GM12873 (cell line): ENCODE results near the gene ENTREP1.

Experiments used
- TF ChIP-seq, protein P1 (sequence below): IDR thresholded peaks from 2 replicates; pipeline ENCODE4 v1.5.1; 2012; ENCODE audit warnings: low read depth, mild to moderate bottlenecking, moderate library complexity, low read length, control low read depth; ENCODE audit not compliant: insufficient read depth; ENCODE audit errors: missing control alignments

The ENTREP1 gene

DNA sequence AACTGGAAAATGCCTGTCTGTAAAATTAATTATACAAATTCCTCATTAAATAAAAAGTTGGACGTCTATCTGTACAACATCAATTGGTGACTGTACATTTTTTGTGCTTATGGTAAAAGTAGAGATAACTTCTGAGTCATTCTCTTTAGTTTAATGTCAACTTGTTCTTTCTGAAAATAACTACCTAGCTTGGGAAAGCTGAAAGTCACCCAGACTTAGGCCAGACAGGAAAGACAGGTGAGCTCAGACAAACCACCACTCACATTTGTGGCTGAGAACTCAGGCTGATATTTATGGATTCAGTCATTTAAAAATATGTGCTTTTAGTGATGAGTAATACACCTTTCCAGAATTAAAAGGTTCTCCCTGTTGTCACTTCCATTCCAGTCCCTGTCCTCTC, 31.9 kb upstream of the ENTREP1 start:
- TF ChIP-seq, protein P1, sequence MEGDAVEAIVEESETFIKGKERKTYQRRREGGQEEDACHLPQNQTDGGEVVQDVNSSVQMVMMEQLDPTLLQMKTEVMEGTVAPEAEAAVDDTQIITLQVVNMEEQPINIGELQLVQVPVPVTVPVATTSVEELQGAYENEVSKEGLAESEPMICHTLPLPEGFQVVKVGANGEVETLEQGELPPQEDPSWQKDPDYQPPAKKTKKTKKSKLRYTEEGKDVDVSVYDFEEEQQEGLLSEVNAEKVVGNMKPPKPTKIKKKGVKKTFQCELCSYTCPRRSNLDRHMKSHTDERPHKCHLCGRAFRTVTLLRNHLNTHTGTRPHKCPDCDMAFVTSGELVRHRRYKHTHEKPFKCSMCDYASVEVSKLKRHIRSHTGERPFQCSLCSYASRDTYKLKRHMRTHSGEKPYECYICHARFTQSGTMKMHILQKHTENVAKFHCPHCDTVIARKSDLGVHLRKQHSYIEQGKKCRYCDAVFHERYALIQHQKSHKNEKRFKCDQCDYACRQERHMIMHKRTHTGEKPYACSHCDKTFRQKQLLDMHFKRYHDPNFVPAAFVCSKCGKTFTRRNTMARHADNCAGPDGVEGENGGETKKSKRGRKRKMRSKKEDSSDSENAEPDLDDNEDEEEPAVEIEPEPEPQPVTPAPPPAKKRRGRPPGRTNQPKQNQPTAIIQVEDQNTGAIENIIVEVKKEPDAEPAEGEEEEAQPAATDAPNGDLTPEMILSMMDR = no peak

DNA sequence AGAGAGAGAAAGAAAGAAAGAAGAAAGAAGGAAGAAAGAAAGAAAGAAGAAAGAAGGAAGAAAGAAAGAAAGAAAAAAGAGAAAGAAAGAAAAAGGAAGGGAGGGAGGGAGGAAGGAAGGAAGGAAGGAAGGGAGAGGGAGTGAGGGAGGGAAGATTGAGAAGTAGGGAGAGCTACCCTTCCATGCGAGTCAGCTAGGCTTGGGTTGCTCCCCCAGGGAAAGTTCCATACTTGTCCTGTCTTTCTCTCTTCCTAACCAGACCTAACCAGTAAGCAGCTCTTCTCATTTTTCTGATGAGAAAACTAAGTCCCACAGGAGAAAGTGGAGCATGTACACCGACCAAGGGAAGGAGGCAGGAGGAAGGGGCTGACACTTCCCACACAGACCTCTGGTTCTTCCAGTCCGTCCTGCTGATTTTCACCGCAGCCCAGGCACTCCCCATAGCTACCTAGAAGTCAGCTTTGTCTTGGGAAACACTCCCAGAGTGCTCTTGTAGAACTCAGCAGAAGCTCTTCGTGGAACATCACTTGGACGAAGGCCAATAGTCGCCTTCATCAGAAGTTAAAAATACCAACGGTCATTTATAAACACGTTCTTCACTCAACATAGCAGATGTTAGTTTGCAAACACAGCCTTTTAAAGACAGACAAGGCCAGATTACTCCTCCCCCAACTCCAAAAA, 29.0 kb upstream of the ENTREP1 start:
- TF ChIP-seq, protein P1 = no peak

DNA sequence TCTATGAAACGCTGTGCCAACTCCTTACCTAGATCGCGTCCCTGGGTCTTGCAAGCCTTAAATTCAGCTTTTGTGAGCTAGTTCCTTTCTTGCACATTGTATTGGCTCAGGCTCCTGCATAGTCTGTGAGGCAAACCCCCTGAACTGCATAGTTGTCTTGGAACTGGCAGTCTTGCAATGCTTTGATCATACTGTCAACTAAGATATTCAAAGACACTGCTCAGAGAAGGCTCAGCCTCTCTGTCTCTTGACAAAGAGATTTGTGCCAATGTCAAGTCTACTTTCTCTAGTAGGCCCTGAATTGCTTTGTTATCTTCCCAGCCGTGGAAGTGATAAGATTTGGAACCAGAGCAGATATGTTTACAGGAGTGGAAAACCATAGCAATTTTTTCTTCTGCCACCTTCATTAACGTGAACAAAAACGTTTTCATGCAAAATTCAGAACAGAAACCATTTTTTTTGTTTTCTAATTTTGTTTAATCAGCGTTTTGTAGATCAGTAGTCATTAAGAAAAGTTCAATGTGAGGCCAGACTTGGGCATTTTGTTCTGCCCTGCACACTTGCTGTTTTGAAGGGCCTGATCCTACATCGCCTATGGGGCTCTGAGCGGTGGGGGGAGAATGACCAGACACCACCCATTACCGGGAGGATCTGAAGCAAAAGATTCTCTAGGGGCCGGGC, 27.6 kb upstream of the ENTREP1 start:
- TF ChIP-seq, protein P1 = no peak

DNA sequence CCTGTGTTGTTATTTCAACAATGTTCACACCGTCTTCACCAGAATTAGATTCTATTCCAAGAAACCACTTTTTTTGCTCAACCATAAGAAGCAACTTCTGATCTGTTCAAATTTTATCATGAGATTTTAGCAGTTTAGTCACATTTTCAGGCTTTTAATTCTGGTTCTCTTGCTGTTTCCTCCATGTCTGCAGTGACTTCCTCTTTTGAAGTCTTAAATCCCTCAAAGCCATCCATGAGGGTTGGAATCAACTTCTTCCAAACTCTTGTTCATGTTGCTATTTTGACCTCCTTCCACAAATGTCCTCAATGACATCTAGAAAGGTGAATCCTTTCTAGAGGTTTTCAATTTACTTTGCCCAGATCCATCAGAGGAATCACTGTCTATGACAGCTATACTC, 25.7 kb upstream of the ENTREP1 start:
- TF ChIP-seq, protein P1 = no peak

DNA sequence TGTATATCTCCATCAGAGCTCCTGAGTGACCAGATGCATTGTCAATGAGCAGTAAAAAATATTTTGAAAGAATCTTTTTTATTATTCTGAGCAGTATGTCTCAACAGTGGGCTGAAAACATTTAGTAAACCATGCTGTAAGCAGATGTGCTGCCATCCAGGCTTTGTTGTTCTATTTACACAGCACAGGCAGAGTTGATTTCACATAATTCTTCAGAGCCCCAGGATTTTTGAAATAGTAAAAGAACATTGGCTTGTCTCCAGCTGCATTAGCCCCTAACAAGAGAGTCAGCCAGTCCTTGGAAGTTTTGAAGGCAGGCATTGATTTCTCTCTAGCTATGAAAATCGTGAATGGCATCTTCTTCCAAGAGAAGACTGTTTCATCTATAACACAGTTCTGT, 25.2 kb upstream of the ENTREP1 start:
- TF ChIP-seq, protein P1 = no peak

DNA sequence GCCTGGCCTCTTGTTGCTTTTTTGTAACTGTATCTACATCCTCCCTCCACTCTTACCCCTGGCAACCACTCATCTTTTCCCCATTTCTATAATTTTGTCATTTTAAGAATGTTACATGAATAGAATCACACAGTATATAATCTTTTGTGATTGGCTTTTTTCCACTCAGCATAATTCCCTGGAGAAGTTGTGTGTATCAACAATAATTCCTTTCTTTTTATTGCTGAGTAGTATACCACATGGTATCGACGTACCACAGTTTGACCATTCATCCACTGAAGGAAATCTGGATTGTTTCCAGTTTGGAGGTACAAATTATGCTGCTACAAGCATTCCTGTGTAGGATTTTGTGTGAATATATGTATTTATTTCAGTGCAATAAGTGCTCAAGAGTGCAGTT, 21.7 kb upstream of the ENTREP1 start:
- TF ChIP-seq, protein P1 = no peak

DNA sequence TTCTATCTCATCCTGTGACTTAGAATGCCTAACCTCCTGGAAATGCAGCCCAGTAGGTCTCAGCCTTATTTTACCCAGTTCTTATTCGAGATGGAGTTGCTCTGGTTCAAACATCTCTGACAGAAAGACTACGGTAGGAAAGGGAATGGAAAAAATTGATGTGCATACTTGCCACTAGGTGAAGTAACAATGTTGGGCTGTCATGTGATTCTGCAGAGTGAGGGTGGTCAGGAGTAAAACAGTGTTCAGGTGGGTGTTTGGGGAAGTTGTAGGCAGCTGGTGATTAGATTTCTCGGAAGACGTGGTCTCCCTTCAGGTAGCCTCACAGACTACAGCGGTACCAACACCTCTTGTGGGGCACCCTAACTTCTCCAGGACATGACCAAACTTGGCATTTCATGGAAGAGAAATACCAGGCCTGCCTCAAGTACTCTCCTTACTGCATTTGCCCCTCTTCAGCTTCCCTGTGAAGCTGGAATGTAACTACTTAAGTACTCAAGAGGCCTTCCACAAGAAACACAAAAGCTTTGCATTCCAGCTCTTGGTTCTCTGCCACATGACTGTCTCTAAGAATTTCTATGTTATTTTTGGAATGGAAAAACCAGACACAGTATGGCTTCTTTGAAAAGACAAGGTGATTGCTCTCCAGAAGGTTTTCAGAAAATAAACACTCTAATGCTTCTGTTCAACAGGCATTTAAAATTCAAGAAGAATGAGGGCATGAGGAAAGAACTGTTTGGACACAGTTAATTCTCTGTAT, 17.4 kb upstream of the ENTREP1 start:
- TF ChIP-seq, protein P1 = no peak
